ENCODE measurements around the gene BST2. TPM values are rescaled to one million over a fixed set of nuclear protein-coding genes. Genes with fewer than 3 reads are reported as not detected.

BST2 gene
- total RNA-seq, 2 experiments from 2014 or later = 89.7 to 98.4 TPM

GRCh38 chr19:17436874-17437267, 31.4 kb upstream of the BST2 start:
- intact Hi-C loops (cut with micrococcal nuclease) = no loop called here
- H3K4me1 Mint-ChIP-seq (ENCODE audit: low read depth) = no peaks in the 10 kb centered on the region
- peaks cover 3% of the 10 kb centered on the region for H3K9me3 Mint-ChIP-seq
- ChIA-PET CTCF (interaction anchor here (1.1 to 1.5 kb wide), 2 partner anchors 59 to 60 kb away, joined by 3 read pairs; no protein-coding TSS in a partner anchor), POLR2A (interaction anchor here (0.6 to 1.2 kb wide), 2 partner anchors 17 to 31 kb away, joined by 3 read pairs; no protein-coding TSS in a partner anchor)
- no peak for TF ChIP-seq CTCF (IDR thresholded peaks at IDR 0.05)
- no peaks in the 10 kb centered on the region for H3K36me3 Mint-ChIP-seq (ENCODE audit: low read depth)
- no peak overlapping the region for H3K27ac Mint-ChIP-seq
- H3K27me3 Mint-ChIP-seq = no peaks in the 10 kb centered on the region
- ATAC-seq = no peak
- DNase-seq = no peak
- H3K4me3 Mint-ChIP-seq = no peak overlapping the region

GRCh38 chr19:17436094-17436873, 30.9 kb upstream of the BST2 start:
- intact Hi-C loops (cut with micrococcal nuclease) = no loop called here
- DNase-seq = no peak
- no peaks in the 10 kb centered on the region for H3K4me1 Mint-ChIP-seq (ENCODE audit: low read depth)
- no peak overlapping the region for H3K4me3 Mint-ChIP-seq
- POLR2A ChIA-PET = interaction anchor here (0.6 to 1.2 kb wide), 2 partner anchors 18 to 30 kb away, joined by 3 read pairs; no protein-coding TSS in a partner anchor
- TF ChIP-seq CTCF (IDR thresholded peaks at IDR 0.05) = no peak
- no peaks in the 10 kb centered on the region for H3K36me3 Mint-ChIP-seq (ENCODE audit: low read depth)
- CTCF ChIA-PET = interaction anchor here (1.5 kb wide), 1 partner anchor 61 kb away, joined by 3 read pairs; no protein-coding TSS in a partner anchor
- no peaks in the 10 kb centered on the region for H3K27me3 Mint-ChIP-seq
- no peaks in the 10 kb centered on the region for H3K9me3 Mint-ChIP-seq
- no peak overlapping the region for H3K27ac Mint-ChIP-seq
- ATAC-seq = no peak

- no peak overlapping the region for H3K4me3 Mint-ChIP-seq
- DNase-seq (no peak), ATAC-seq (no peak)
These were observed 29.8 kb upstream of the BST2 start for GRCh38 chr19:17435218-17435617.

GRCh38 chr19:17431417-17431816, 26.0 kb upstream of the BST2 start:
- TF ChIP-seq CTCF (IDR thresholded peaks at IDR 0.05) = no peak
- H3K4me1 Mint-ChIP-seq (ENCODE audit: low read depth) = no peaks in the 10 kb centered on the region
- H3K27me3 Mint-ChIP-seq = no peaks in the 10 kb centered on the region
- POLR2A ChIA-PET = interaction anchor here (0.9 to 1.3 kb wide), 2 partner anchors 11 to 35 kb away, joined by 3 read pairs; no protein-coding TSS in a partner anchor
- H3K36me3 Mint-ChIP-seq (ENCODE audit: low read depth) = no peaks in the 10 kb centered on the region
- no peak overlapping the region for H3K27ac Mint-ChIP-seq
- ATAC-seq (no peak), DNase-seq (no peak)
- no peak overlapping the region for H3K4me3 Mint-ChIP-seq
- intact Hi-C loops (cut with micrococcal nuclease) = no loop called here
- H3K9me3 Mint-ChIP-seq = no peaks in the 10 kb centered on the region
- CTCF ChIA-PET = interaction anchor here (0.8 to 1.7 kb wide), 4 partner anchors 10 to 84 kb away, joined by 3 read pairs; partner anchors contain the start of gene MVB12A

More at GRCh38 chr19:17435218-17435617, 29.8 kb upstream of the BST2 start:
- CTCF ChIA-PET = interaction anchor here (1.6 to 1.8 kb wide), 2 partner anchors 13 to 61 kb away, joined by 3 to 6 read pairs; no protein-coding TSS in a partner anchor
- Mint-ChIP-seq H3K4me1 (ENCODE audit: low read depth) (no peaks in the 10 kb centered on the region), H3K27ac (no peak overlapping the region), H3K9me3 (no peaks in the 10 kb centered on the region), H3K27me3 (no peaks in the 10 kb centered on the region), H3K36me3 (ENCODE audit: low read depth) (no peaks in the 10 kb centered on the region)
- no peak for TF ChIP-seq CTCF (IDR thresholded peaks at IDR 0.05)
- POLR2A ChIA-PET = no interaction called here
- intact Hi-C loops (cut with micrococcal nuclease) = no loop called here

GRCh38 chr19:17429641-17430113, 24.2 kb upstream of the BST2 start:
- no peak for TF ChIP-seq CTCF (IDR thresholded peaks at IDR 0.05)
- no peak for DNase-seq
- Mint-ChIP-seq H3K27ac (no peak overlapping the region), H3K4me3 (no peak overlapping the region), H3K9me3 (no peaks in the 10 kb centered on the region), H3K4me1 (ENCODE audit: low read depth) (peaks cover 2% of the 10 kb centered on the region), H3K36me3 (ENCODE audit: low read depth) (no peaks in the 10 kb centered on the region), H3K27me3 (no peaks in the 10 kb centered on the region)
- ATAC-seq = no peak
- ChIA-PET POLR2A (interaction anchor here (0.6 to 0.7 kb wide), 2 partner anchors 155 to 376 kb away, joined by 3 read pairs; no protein-coding TSS in a partner anchor), CTCF (interaction anchor here (0.9 to 3.3 kb wide), 4 partner anchors 11 to 144 kb away, joined by 3 to 23 read pairs (median 6); partner anchors contain the start of gene TMEM221)
- intact Hi-C loops (cut with micrococcal nuclease) = no loop called here
